CD4-positive, alpha-beta T cell (primary cell): ENCODE measurements around the gene YARS1. TPM values are rescaled to one million over a fixed set of nuclear protein-coding genes. Genes with fewer than 3 reads are reported as not detected.

Source experiments
- ATAC-seq: fragments of 200-7000 bp; cut with Tn5 transposase; one replicate; pipeline ENCODE4 v1.10.0; 2022; ENCODE audit warnings: mild to moderate bottlenecking; ENCODE audit not compliant: poor library complexity
- CTCF ChIA-PET: fragments of 350-600 bp; sonication (Branson Sonifier 250); formaldehyde crosslinking; loops from one replicate; lab custom pipeline; 2021; ENCODE audit warnings: antibody characterized with exemption, inconsistent platforms; lab: Charles Lee
- POLR2A ChIA-PET: fragments of 350-600 bp; sonication (Branson Sonifier 250); formaldehyde crosslinking; loops from one replicate; lab custom pipeline; 2021; ENCODE audit warnings: antibody characterized with exemption, inconsistent platforms; lab: Charles Lee
- DNase-seq, 14 experiments: peaks; one replicate each; pipeline ENCODE4 v3.0.0-alpha.2; 2013 to 2020; ENCODE audit warnings: mixed read lengths in 2 of 14
- H3K27ac ChIP-seq, 2 donors: one replicate each; pipeline versions ENCODE4 v1.5.1 to v1.7.0; 2013; ENCODE audit warnings: low read length in 2 of 2, low read depth in 1 of 2, mild to moderate bottlenecking in 1 of 2
- H3K27me3 ChIP-seq, 2 experiments: 1 replicate in 1 of 2; 2 replicates in 1 of 2; pipeline versions ENCODE4 v1.6.1 to v1.7.0; 2013; ENCODE audit warnings: low read length in 2 of 2, control low read depth in 1 of 2, mild to moderate bottlenecking in 1 of 2, moderate library complexity in 1 of 2; ENCODE audit not compliant: insufficient read depth in 2 of 2, control insufficient read depth in 1 of 2
- H3K36me3 ChIP-seq: one replicate; pipeline ENCODE4 v1.6.1; 2013; ENCODE audit warnings: low read length, control low read depth; ENCODE audit not compliant: insufficient read depth
- H3K4me1 ChIP-seq: one replicate; pipeline ENCODE4 v1.6.1; 2013; ENCODE audit warnings: low read length, control low read depth; ENCODE audit not compliant: insufficient read depth
- H3K4me3 ChIP-seq: one replicate; pipeline ENCODE4 v1.5.1; 2013; ENCODE audit warnings: mild to moderate bottlenecking, low read length, moderate library complexity
- H3K9me3 ChIP-seq, 2 experiments: 1 replicate in 1 of 2; 2 replicates in 1 of 2; pipeline versions ENCODE4 v1.6.1 to v1.7.0; 2013; ENCODE audit warnings: low read length in 2 of 2, mild to moderate bottlenecking in 2 of 2, control low read depth in 1 of 2, moderate library complexity in 1 of 2; ENCODE audit not compliant: control insufficient read depth in 1 of 2, insufficient read depth in 1 of 2
- H3K27ac Mint-ChIP-seq: one replicate; pipeline ENCODE4 v1.8.0; 2020; ENCODE audit warnings: mixed read lengths
- H3K27me3 Mint-ChIP-seq: one replicate; pipeline ENCODE4 v1.8.0; 2021; ENCODE audit warnings: mixed read lengths
- H3K36me3 Mint-ChIP-seq: one replicate; pipeline ENCODE4 v1.8.0; 2021; ENCODE audit warnings: low read depth, mixed read lengths
- H3K4me1 Mint-ChIP-seq: one replicate; pipeline ENCODE4 v1.8.0; 2021; ENCODE audit warnings: low read depth, mixed read lengths
- H3K4me3 Mint-ChIP-seq: one replicate; pipeline ENCODE4 v1.8.0; 2020; ENCODE audit warnings: mild to moderate bottlenecking, mixed read lengths
- H3K9me3 Mint-ChIP-seq: one replicate; pipeline ENCODE4 v1.8.0; 2020; ENCODE audit warnings: mixed read lengths
- intact Hi-C, 2 experiments: fragments of 100-400 bp; cut with DNase I in 1 of 2; cut with micrococcal nuclease in 1 of 2; formaldehyde crosslinking; loops; one replicate each; pipeline versions ENCODE4 v1.15.1 to v1.9.0; 2023 to 2025; cut with DNase I, micrococcal nuclease
- total RNA-seq, 174 experiments: library from RNA in 2 of 174; stranded (reverse) in 2 of 174; gene quantifications; one replicate each; pipeline ENCODE4 v1.2.3 and lab custom pipeline; 2021 to 2026
- TF ChIP-seq, protein P1 (sequence below): fragments of 200-600 bp; IDR thresholded peaks from one replicate; pipeline ENCODE4 v1.8.0; 2022; ENCODE audit warnings: antibody characterized with exemption, mild to moderate bottlenecking

YARS1 gene
- total RNA-seq, 2 experiments from 2014 or later: 67.6 to 73.2 TPM

DNA sequence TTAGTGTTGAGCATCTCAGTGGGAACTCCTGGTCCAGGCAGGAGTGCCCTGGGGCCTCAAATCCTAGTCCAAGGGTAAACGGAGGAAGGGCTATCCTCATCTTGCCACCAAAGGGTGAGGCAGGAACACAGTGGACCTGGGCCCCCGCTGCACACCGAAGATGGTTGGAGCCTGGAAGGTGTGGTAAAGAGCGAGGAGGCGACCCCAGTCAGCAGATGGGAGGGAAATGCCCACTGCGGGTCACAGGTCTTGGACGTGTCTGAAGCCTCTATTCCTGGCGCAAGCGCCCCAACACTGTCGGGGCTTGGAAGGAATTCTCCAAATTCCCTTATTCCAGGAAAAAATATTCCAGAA is 76.1 kb downstream of the YARS1 start:
- no peaks in the 10 kb centered on the region for H3K9me3 Mint-ChIP-seq
- H3K27ac Mint-ChIP-seq: no peak overlapping the region
- POLR2A ChIA-PET: interaction anchor here (1.2 kb wide), 1 partner anchor 12 kb away, joined by 3 read pairs; no protein-coding TSS in a partner anchor
- CTCF ChIA-PET: no interaction called here
- H3K4me1 Mint-ChIP-seq: no peaks in the 10 kb centered on the region
- peaks cover 0 to 4% of the 10 kb centered on the region in 2 experiments for H3K9me3 ChIP-seq
- H3K4me1 ChIP-seq: peaks cover 13% of the 10 kb centered on the region
- intact Hi-C loops: no loop called here
- no peak for DNase-seq
- peak overlapping the region; percentile 71 for H3K4me3 Mint-ChIP-seq
- H3K27me3 ChIP-seq: peaks cover 18 to 27% of the 10 kb centered on the region in 2 experiments
- no peaks in the 10 kb centered on the region for H3K36me3 ChIP-seq
- peaks cover 47% of the 10 kb centered on the region for H3K27me3 Mint-ChIP-seq
- TF ChIP-seq, protein P1, sequence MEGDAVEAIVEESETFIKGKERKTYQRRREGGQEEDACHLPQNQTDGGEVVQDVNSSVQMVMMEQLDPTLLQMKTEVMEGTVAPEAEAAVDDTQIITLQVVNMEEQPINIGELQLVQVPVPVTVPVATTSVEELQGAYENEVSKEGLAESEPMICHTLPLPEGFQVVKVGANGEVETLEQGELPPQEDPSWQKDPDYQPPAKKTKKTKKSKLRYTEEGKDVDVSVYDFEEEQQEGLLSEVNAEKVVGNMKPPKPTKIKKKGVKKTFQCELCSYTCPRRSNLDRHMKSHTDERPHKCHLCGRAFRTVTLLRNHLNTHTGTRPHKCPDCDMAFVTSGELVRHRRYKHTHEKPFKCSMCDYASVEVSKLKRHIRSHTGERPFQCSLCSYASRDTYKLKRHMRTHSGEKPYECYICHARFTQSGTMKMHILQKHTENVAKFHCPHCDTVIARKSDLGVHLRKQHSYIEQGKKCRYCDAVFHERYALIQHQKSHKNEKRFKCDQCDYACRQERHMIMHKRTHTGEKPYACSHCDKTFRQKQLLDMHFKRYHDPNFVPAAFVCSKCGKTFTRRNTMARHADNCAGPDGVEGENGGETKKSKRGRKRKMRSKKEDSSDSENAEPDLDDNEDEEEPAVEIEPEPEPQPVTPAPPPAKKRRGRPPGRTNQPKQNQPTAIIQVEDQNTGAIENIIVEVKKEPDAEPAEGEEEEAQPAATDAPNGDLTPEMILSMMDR: no peak
- no peak overlapping the region for H3K27ac ChIP-seq
- peak overlapping the region; percentile 22 for H3K4me3 ChIP-seq
- ATAC-seq: no peak
- H3K36me3 Mint-ChIP-seq: no peaks in the 10 kb centered on the region

DNA sequence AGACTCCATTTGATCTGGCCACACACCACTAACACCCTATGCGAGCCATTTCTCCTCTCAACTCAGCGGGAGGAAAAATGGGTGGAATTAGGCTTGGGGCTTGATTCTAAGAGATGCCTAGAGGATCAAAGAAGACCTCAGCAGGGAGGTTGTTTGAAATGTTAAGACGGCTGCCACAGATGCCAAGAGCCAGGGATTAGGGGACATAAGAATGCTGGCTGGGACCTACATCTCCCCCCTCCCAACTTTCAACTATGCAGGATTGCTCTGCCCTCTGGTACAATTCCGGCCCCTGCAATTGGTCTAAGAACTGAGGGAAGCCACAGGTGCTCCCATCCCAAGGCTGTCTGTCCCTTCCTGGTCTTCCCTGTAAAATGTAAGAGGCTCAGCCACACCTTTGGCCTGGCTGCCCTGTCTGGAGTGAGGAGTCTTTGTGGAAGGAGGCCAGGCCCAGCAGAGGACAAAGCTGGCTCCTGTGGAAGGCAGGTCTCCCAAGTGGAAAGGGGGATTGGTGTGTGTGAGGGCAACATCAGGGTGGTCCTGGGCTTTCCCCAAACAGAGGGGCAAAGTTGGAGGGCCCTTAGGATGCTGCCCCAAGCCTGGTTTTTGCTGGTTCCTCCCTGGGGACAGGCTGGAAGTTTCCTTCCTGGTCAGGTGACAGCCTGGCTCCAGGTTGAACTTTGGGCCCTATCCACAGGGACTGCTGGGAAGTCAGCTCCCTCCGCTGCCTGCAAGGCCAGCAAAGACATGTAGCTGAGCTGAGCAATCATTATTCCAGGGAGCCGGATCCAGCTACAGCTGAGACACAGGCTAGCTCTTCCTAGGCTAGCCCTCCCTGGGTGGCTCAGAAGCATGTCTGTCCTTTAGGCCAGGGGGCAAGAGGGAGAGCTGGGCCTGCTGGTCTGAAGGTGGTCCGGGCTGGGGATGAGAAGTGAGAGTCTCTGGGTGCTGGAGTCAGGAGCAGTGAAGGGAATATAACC is 80.1 kb downstream of the YARS1 start:
- H3K27ac ChIP-seq: no peak overlapping the region
- H3K27me3 ChIP-seq: peaks cover 9 to 15% of the 10 kb centered on the region in 2 experiments
- Mint-ChIP-seq H3K36me3 (no peaks in the 10 kb centered on the region), H3K27ac (no peak overlapping the region), H3K4me3 (no peak overlapping the region), H3K4me1 (no peaks in the 10 kb centered on the region), H3K9me3 (no peaks in the 10 kb centered on the region), H3K27me3 (peaks cover 22% of the 10 kb centered on the region)
- POLR2A ChIA-PET: no interaction called here
- TF ChIP-seq, protein P1: no peak
- ATAC-seq: no peak
- intact Hi-C loops: no loop called here
- H3K4me3 ChIP-seq: no peak overlapping the region
- H3K4me1 ChIP-seq: peaks cover 9% of the 10 kb centered on the region
- DNase-seq: no peak
- CTCF ChIA-PET: no interaction called here
- no peaks in the 10 kb centered on the region for H3K36me3 ChIP-seq
- H3K9me3 ChIP-seq: peaks cover 0 to under 1% of the 10 kb centered on the region in 2 experiments

DNA sequence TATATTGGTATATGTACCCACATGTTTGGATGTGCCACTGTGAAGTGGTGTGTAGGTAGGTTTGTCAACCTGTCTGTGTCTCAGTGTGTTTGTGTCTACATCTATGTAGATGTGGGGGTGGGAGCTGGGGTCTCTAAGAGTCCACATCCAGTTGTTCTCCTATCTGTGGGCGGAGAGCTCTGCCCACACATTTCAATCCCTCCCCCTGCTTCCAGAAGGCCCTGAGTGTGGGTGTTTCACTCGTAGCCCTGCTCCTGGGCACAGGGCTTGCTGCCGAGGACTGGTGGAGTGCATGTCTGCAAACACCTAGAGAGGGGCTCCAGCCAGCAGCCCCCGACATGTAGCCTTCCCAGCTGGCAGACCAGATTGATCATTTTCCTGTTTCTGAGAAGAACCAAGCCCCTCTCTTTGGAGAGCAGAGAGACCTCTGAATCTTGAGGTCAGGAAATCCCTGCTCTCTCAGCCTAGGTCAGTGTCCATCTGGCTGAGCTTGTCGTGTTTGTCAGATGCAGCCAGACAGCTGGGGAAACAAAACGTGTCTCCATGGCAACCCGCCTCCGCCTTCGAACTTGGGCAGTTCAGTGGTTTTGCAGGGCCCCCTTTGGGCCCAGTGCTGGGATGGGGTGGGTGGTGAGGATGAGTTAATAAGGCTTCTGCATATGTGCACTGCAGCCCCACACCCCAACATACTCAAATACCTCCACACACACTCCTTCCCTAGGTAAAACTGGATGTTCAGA is 83.4 kb downstream of the YARS1 start:
- Mint-ChIP-seq H3K36me3 (no peaks in the 10 kb centered on the region), H3K9me3 (no peaks in the 10 kb centered on the region), H3K4me3 (no peak overlapping the region), H3K27me3 (peaks cover 10% of the 10 kb centered on the region), H3K27ac (no peak overlapping the region), H3K4me1 (peaks cover 9% of the 10 kb centered on the region)
- ATAC-seq (no peak), DNase-seq (no peak)
- ChIA-PET CTCF (interaction anchor here (2.7 kb wide), 1 partner anchor 21 kb away, joined by 11 read pairs; no protein-coding TSS in a partner anchor), POLR2A (no interaction called here)
- TF ChIP-seq, protein P1: no peak
- H3K4me1 ChIP-seq: no peaks in the 10 kb centered on the region
- intact Hi-C loops: no loop called here
- no peak overlapping the region for H3K4me3 ChIP-seq
- no peaks in the 10 kb centered on the region for H3K36me3 ChIP-seq
- no peak overlapping the region for H3K27ac ChIP-seq
- no peaks in the 10 kb centered on the region for H3K9me3 ChIP-seq
- no peaks in the 10 kb centered on the region for H3K27me3 ChIP-seq
